Tibial nerve (tissue), 4 donors: ENCODE data around the gene FBXO15.

Source experiments
- CTCF ChIP-seq, 5 experiments: fragments of 200-600 bp in 3 of 5; fragments of 450-650 bp in 2 of 5; sonication (generic) in 3 of 5; IDR thresholded peaks; one replicate each; pipeline ENCODE4 v1.5.1; 2016 to 2019; ENCODE audit warnings: antibody characterized with exemption in 5 of 5, mild to moderate bottlenecking in 3 of 5, moderate library complexity in 2 of 5
- EP300 ChIP-seq, 2 donors: sonication (generic); formaldehyde crosslinking; IDR thresholded peaks; one replicate each; pipeline ENCODE4 v1.6.1; 2017; ENCODE audit warnings: antibody characterized with exemption in 2 of 2, mild to moderate bottlenecking in 1 of 2
- POLR2A ChIP-seq, 2 donors: fragments of 450-650 bp; IDR thresholded peaks; one replicate each; pipeline ENCODE4 v1.6.1; 2017; ENCODE audit warnings: antibody characterized with exemption in 2 of 2, mild to moderate bottlenecking in 2 of 2, moderate library complexity in 2 of 2

GRCh38 chr18:74194691-74195090, 47.1 kb upstream of the FBXO15 start:
- TF ChIP-seq CTCF (IDR thresholded peaks at IDR 0.05) (no peak), POLR2A (IDR thresholded peaks at IDR 0.05) (no peak), EP300 (IDR thresholded peaks at IDR 0.05) (no peak)
